Mucosa of descending colon (tissue), 3 donors: ENCODE data around the gene COL23A1. TPM values are rescaled to one million over a fixed set of nuclear protein-coding genes. Genes with fewer than 3 reads are reported as not detected.
"Not testable (repeated sequence)": the region's sequence is repeated elsewhere in the genome, so short reads cannot be mapped to it uniquely, and the experiment has no call there.

ENCODE experiments used
- ATAC-seq: fragments of 200-7000 bp; cut with Tn5 transposase; one replicate; pipeline ENCODE4 v1.9.1; 2020; ENCODE audit warnings: mild to moderate bottlenecking, moderate library complexity
- DNase-seq, 3 donors: peaks; one replicate each; pipeline ENCODE4 v3.0.0-alpha.2; 2020
- H3K36me3 ChIP-seq: fragments of 200-600 bp; one replicate; pipeline ENCODE4 v1.8.0; 2021; ENCODE audit warnings: low read depth, mild to moderate bottlenecking
- H3K4me1 ChIP-seq: fragments of 200-600 bp; one replicate; pipeline ENCODE4 v1.8.0; 2021; ENCODE audit warnings: low read depth, mild to moderate bottlenecking
- H3K4me3 ChIP-seq: fragments of 200-600 bp; one replicate; pipeline ENCODE4 v1.8.0; 2021; ENCODE audit warnings: mild to moderate bottlenecking
- H3K9me3 ChIP-seq: fragments of 200-600 bp; one replicate; pipeline ENCODE4 v1.8.0; 2021; ENCODE audit warnings: mild to moderate bottlenecking
- CTCF ChIP-seq: fragments of 200-600 bp; IDR thresholded peaks from one replicate; pipeline ENCODE4 v1.8.0; 2022; ENCODE audit warnings: antibody characterized with exemption, mild to moderate bottlenecking
- intact Hi-C, 2 donors: fragments of 100-400 bp; cut with DNase I in 1 of 2; cut with micrococcal nuclease in 1 of 2; formaldehyde crosslinking; loops; one replicate each; pipeline versions ENCODE4 v1.11.0 to v1.11.1; 2022; cut with DNase I, micrococcal nuclease
- total RNA-seq, 3 donors: library from RNA; stranded (reverse); fragmentation: NEBNext Ultra II Directional in 2 of 3; extraction: Animal tissue kit (Norgen Biotek cat#: 25700) in 2 of 3; gene quantifications; one replicate each; pipeline versions ENCODE4 v1.2.1 to v1.2.4, GENCODE V29; 2021 to 2023
- donor health status: DM: no; HTN: no; CAD: no; lungs with moderate emphysema.
- donor health status: DM: no; HTN: no; CAD: no.
- donor health status: DM: no; HTN: yes; CAD: no.

COL23A1 gene
- total RNA-seq, 3 donors from 2014 or later = 0.17 to 2.7 (median 0.43) TPM

DNA sequence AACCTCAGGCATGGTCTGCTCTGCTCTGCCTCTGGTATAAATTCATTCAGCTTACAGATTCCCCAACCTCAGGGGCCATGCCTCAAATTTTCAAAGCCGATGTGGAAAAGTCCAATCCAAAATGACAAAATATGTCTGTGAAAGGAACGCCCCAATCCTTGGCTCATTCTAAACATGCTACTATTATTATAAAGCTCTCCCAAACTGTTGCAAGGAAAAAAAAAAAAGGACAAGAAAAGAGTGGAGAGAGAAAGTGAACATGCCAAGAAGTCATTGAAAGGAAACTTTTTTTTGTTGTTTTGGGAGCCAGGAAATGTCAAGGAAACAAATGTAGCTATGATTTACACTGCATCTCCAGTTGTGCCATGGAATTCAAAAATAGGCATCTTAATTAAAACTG is 3.8 kb downstream of the COL23A1 start:
- no peaks in the 10 kb centered on the region for H3K36me3 ChIP-seq
- no peak for TF ChIP-seq CTCF
- no peak for ATAC-seq
- H3K4me1 ChIP-seq = peaks cover 12% of the 10 kb centered on the region
- no peak for DNase-seq
- H3K9me3 ChIP-seq = no peaks in the 10 kb centered on the region
- no peak overlapping the region for H3K4me3 ChIP-seq
- intact Hi-C loops = no loop called here

DNA sequence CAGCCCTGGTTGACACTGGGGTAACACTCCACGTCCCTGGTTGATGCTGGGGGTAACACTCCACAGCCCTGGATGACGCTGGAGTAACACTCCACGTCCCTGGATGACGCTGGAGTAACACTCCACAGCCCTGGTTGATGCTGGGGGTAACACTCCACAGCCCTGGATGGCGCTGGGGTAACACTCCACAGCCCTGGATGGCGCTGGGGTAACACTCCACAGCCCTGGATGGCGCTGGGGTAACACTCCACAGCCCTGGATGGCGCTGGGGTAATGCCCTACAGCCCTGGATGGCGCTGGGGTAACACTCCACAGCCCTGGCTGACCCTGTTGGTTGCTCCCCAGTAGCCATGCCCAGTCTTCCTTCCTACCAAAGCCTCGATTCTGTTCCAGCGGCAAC is 4.8 kb downstream of the COL23A1 start:
- peak; percentile 40 for ATAC-seq
- H3K36me3 ChIP-seq, intact Hi-C loops, DNase-seq, H3K4me3 ChIP-seq, H3K9me3 ChIP-seq, H3K4me1 ChIP-seq: not testable (repeated sequence)

DNA sequence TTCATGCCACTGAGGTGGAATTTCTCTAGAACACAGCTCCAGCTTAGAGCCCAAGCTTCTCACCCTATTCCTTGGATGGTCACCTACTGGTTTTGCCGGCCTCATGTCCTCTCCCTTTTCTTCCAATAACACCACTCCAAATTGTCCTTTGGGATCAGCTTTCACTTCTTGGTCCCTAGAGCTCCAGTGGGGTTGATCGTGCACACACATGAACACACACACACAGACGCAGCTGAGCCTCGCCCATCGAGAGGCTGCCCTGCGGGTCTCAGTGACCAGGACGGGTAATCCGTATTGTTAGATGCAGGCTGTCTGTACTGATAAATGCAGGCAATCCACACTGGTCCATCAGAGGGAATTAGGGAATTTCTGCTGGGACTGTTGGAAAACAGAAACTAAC is 6.9 kb downstream of the COL23A1 start:
- DNase-seq (no peak), ATAC-seq (no peak)
- Histone ChIP-seq H3K9me3 (no peaks in the 10 kb centered on the region), H3K4me3 (no peak overlapping the region), H3K4me1 (no peaks in the 10 kb centered on the region), H3K36me3 (no peaks in the 10 kb centered on the region)
- no peak for TF ChIP-seq CTCF
- intact Hi-C loops = no loop called here

DNA sequence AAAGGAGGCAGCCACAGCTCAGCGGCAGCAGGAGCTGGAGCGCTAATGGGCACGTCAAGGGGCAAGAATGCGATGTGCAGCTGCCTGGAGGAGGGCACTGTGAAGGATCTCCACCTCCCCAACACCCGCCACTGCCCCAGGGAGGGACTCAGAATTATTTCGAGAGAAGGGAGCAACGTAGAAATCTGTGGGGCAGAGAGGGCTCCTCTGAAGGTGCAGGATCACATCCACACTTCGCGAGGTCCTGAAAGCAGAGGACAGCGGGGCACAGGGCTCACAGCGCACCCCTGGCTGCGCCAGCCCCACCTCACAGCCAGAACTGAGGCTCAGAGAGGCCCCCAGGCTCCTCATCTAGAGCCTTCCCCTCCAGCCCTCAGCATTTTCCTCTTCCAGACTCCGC is 7.9 kb downstream of the COL23A1 start:
- H3K4me3 ChIP-seq = no peak overlapping the region
- no peaks in the 10 kb centered on the region for H3K9me3 ChIP-seq
- DNase-seq (no peak), ATAC-seq (no peak)
- TF ChIP-seq CTCF = no peak
- no peaks in the 10 kb centered on the region for H3K36me3 ChIP-seq
- intact Hi-C loops = no loop called here
- no peaks in the 10 kb centered on the region for H3K4me1 ChIP-seq

DNA sequence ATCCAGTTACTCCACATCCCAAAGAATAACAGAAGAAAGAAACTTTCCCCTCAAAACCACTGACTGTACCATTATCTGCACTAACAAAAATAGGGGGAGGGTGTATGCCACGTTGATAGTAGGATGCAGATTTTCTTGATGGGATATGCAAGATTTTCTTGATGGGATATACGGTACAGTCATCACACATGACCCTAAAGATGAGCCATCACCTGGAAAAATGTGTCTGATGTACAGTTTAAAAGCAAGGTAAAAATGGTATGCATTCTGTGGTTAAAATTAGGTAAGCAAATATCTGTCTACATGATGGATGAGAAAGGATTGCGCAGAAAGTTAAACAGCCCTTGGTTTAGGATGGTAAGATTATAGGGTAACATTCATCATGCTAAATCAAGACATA is 8.6 kb downstream of the COL23A1 start:
- H3K4me1 ChIP-seq = no peaks in the 10 kb centered on the region
- no peaks in the 10 kb centered on the region for H3K36me3 ChIP-seq
- intact Hi-C loops = no loop called here
- H3K9me3 ChIP-seq = no peaks in the 10 kb centered on the region
- ATAC-seq (no peak), DNase-seq (no peak)
- no peak overlapping the region for H3K4me3 ChIP-seq
- no peak for TF ChIP-seq CTCF

DNA sequence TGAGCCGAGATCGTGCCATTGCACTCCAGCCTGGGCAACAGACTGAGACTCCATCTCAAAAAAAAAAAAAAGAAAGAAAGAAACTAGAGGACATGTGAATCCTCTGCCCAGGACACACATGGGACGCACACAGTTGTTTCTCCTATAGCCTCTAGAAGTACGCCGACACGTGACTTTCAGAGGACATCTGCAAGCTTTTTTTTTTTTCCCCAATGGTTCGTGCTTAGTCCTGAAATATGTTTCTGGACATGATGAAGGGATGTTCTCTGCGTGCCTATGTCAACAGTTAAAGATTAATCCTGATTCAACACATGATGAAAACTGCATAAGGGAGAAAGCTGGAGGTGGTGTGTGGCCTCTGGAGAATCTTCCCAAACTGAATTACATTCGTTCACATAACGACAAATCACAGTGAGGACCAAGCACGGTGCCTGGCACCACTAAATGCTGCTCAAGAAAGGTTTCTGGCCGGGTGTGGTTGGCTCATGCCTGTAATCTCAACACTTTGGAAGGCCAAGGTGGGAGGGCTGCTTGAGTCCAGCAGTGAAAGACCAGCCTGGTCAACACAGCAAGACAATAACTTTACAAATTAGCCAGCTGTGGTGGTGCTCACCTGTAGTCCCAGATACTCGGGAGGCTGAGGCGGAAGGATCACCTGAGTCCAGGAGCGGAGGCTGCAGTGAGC is 9.8 kb downstream of the COL23A1 start:
- no peak for TF ChIP-seq CTCF
- no peaks in the 10 kb centered on the region for H3K36me3 ChIP-seq
- no peak for ATAC-seq
- intact Hi-C loops = no loop called here
- H3K9me3 ChIP-seq = no peaks in the 10 kb centered on the region
- H3K4me3 ChIP-seq = no peak overlapping the region
- DNase-seq = no peak
- H3K4me1 ChIP-seq = no peaks in the 10 kb centered on the region
